Pancreas (tissue), 10 donors: Measurements from ENCODE around the gene HS6ST2. TPM values are rescaled to one million over a fixed set of nuclear protein-coding genes. Genes with fewer than 3 reads are reported as not detected.

Experiments used
- ATAC-seq, 4 donors: fragments of 200-7000 bp; cut with Tn5 transposase; one replicate each; pipeline versions ENCODE4 v1.8.0 to v1.9.1; 2020; ENCODE audit warnings: mild to moderate bottlenecking in 4 of 4, moderate library complexity in 4 of 4
- DNase-seq, 6 donors: peaks; one replicate each; pipeline ENCODE4 v3.0.0-alpha.2; 2020
- FAIRE-seq: peaks from 2 replicates; lab custom pipeline; 2012; peaks lifted over from hg19 to GRCh38; lab: Jason Lieb, UNC
- H3K27ac ChIP-seq, 4 donors: fragments of 200-600 bp; sonication (generic); 1 replicate in 3 of 4; 2 replicates in 1 of 4; pipeline versions ENCODE4 v1.5.0 to v1.8.0; 2020
- H3K27me3 ChIP-seq, 4 donors: fragments of 200-600 bp; one replicate each; pipeline ENCODE4 v1.8.0; 2021
- H3K36me3 ChIP-seq, 3 donors: fragments of 200-600 bp; sonication (generic) in 1 of 3; one replicate each; pipeline versions ENCODE4 v1.5.0 to v1.8.0; 2020 to 2021
- H3K4me1 ChIP-seq, 3 donors: fragments of 200-600 bp; one replicate each; pipeline ENCODE4 v1.8.0; 2021
- H3K4me3 ChIP-seq, 4 donors: fragments of 200-600 bp; sonication (generic) in 2 of 4; one replicate each; pipeline versions ENCODE4 v1.5.0 to v1.8.0; 2020 to 2021
- H3K9me3 ChIP-seq, 4 donors: fragments of 200-600 bp; one replicate each; pipeline ENCODE4 v1.8.0; 2021
- WGBS, 2 donors: extraction: QIAGEN DNeasy Blood & Tissue Kit; methylation state at CpG; one replicate each; pipeline ENCODE4 v1.1.7; 2013; 5-methylcytosine and 5-hydroxymethylcytosine counted together
- intact Hi-C, 3 donors: fragments of 100-400 bp; cut with DNase I; formaldehyde crosslinking; loops; one replicate each; pipeline versions ENCODE4 v1.11.1 to v1.14.2; 2022
- polyA plus RNA-seq, 2 donors: library from polyadenylated mRNA; stranded (reverse); fragments of 200-250 nt; gene quantifications; one replicate each; pipeline ENCODE4 v1.2.3, GENCODE V29; 2013
- total RNA-seq, 6 donors: library from RNA; stranded (reverse); fragmentation: NEBNext Ultra II Directional in 4 of 6; extraction: Animal tissue kit (Norgen Biotek cat#: 25700) in 4 of 6; gene quantifications; one replicate each; pipeline versions ENCODE4 v1.2.1 to v1.2.4, GENCODE V29; 2021 to 2023
- TF ChIP-seq, protein P1 (sequence below), 4 donors: fragments of 200-600 bp; sonication (generic) in 3 of 4; IDR thresholded peaks; one replicate each; pipeline versions ENCODE4 v1.5.0 to v1.8.0; 2021; ENCODE audit warnings: antibody characterized with exemption in 4 of 4
- donor health status: healthy with polysubstance abuse.
- donor health status: DM: no; HTN: no; CAD: no; lungs with moderate emphysema.
- donor health status: DM: no; HTN: no; CAD: no.
- donor health status: control.
- donor health status: control.
- donor health status: Bipolar disorder and iron deficiency.
- donor health status: DM: yes; HTN: yes; CAD: no.
- donor health status: DM: no; HTN: no; CAD: no.
- donor health status: DM: no; HTN: no; CAD: no.
- donor health status: DM: yes; HTN: yes; CAD: no.

Gene HS6ST2
- total and polyA plus RNA-seq, 8 donors, result 0.72 to 5.9 (median 3.4) TPM

DNA sequence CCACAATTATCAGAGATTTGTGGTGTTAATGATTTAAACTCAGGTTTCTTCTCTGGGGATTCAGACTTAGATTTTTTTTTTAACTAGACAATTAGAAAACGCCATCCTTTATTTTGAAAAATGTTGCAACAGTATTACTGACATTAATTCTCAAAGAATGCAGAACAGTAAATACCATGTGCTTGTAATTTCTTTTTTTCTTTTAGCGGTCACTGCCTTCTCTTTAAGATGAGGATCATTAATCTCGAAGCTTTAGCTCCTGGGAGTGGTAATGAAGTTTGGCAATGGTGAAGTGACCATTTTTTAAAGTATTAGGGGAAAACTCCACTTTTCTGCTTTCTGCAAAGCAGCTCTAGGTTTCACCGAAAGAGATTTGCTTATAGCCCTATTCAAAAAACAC lies 305.6 kb downstream of the HS6ST2 start:
- TF ChIP-seq, protein P1, sequence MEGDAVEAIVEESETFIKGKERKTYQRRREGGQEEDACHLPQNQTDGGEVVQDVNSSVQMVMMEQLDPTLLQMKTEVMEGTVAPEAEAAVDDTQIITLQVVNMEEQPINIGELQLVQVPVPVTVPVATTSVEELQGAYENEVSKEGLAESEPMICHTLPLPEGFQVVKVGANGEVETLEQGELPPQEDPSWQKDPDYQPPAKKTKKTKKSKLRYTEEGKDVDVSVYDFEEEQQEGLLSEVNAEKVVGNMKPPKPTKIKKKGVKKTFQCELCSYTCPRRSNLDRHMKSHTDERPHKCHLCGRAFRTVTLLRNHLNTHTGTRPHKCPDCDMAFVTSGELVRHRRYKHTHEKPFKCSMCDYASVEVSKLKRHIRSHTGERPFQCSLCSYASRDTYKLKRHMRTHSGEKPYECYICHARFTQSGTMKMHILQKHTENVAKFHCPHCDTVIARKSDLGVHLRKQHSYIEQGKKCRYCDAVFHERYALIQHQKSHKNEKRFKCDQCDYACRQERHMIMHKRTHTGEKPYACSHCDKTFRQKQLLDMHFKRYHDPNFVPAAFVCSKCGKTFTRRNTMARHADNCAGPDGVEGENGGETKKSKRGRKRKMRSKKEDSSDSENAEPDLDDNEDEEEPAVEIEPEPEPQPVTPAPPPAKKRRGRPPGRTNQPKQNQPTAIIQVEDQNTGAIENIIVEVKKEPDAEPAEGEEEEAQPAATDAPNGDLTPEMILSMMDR (IDR thresholded peaks at IDR 0.05), result no peak
- intact Hi-C loops, result no loop called here
- no peak for ATAC-seq
- no peak for DNase-seq
- H3K4me3 ChIP-seq, result no peak overlapping the region
- 48 to 72% methylated on average over 4 of the region's 4 CpGs for WGBS, 2 donors
- no peak overlapping the region for H3K27ac ChIP-seq
- FAIRE-seq, result peak; percentile 29
- H3K27me3 ChIP-seq, result peaks cover 0 to 12% (median 0%) of the 10 kb centered on the region in 4 donors
- no peaks in the 10 kb centered on the region for H3K9me3 ChIP-seq
- no peaks in the 10 kb centered on the region for H3K4me1 ChIP-seq
- H3K36me3 ChIP-seq, result no peaks in the 10 kb centered on the region

DNA sequence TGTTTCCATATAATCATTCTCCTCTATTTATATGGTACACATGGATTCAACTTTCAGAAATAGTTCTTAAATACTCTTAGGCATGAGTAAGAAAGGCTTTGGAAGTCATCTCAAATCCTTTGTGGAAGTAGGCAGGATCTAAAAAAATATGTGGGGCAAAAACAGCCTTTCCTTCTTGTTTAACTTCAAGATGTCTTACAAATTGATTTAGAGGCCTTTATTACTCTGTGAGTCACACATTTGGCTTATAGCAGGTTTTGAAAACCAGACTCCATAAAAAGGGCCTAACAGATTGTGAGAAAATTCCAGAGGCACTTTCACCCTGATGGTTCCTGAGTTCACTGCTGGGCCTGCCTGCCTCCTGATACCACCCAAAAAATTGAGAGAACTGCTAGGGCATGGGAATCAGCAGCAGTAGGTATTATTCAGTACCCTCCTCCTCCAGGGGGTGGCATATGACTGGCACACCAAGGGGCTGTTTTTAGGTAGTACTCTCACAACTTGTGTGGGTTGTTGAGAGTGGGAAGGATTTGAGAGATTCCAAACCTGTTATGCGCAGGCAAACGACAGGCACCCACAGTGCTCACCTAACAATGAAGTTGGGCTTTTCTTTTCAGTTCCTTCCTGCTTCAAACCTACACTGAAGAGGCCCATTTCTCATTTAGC lies 306.9 kb downstream of the HS6ST2 start:
- Histone ChIP-seq H3K36me3 (no peaks in the 10 kb centered on the region), H3K4me3 (no peak overlapping the region), H3K4me1 (no peaks in the 10 kb centered on the region), H3K9me3 (no peaks in the 10 kb centered on the region), H3K27me3 (peaks cover 0 to 11% (median 0%) of the 10 kb centered on the region in 4 donors), H3K27ac (no peak overlapping the region)
- WGBS, 2 donors, result 77 to 100% methylated on average over 2 of the region's 2 CpGs
- TF ChIP-seq, protein P1 (IDR thresholded peaks at IDR 0.05), result no peak
- DNase-seq, result no peak
- intact Hi-C loops, result no loop called here
- FAIRE-seq, result peak; percentile 34
- ATAC-seq, result no peak

DNA sequence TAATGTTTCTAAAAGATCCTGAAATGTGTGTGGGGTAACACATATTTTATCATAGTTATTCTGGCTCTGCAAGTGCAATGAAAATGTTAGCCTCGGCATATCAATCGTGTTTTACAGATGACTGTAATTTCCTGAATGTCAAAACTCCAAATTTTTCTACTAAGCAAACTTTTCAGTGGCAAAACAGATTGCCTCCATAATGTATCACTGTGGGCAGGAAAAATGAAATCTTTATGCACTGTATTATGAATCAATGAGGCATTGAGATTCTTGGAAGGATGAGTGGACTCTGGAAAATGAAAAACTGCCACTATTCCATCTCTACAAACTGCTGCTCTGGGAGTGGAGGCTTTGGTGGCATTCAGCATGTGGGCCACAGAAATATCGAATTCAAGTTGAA lies 309.5 kb downstream of the HS6ST2 start:
- Histone ChIP-seq H3K4me1 (no peaks in the 10 kb centered on the region), H3K4me3 (no peak overlapping the region), H3K36me3 (no peaks in the 10 kb centered on the region), H3K9me3 (no peaks in the 10 kb centered on the region), H3K27me3 (peaks cover 0 to 12% (median 0%) of the 10 kb centered on the region in 4 donors), H3K27ac (no peak overlapping the region)
- ATAC-seq, result no peak
- intact Hi-C loops, result no loop called here
- WGBS, 2 donors, result 61 to 79% methylated on average over 3 of the region's 3 CpGs
- DNase-seq, result no peak
- no peak for FAIRE-seq
- TF ChIP-seq, protein P1 (IDR thresholded peaks at IDR 0.05), result no peak

DNA sequence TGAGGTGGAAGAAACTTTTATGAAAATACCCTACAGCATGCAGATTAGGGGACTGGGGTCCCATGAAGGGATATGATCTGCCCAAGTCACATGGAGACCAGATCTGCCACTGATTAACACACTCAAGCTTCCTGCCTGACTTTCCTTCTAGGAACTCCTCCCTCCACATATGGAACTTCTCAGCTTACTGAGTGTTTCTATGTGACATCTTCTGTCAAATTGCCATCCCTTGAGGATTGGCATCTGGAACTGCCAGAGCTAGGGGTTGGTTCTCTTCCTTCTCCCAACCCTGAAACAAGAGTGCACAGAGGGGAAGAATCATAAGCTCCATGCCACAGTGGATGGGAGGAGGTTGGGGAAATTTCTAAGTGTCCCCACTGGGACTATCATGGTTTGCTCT lies 319.0 kb downstream of the HS6ST2 start:
- intact Hi-C loops, result no loop called here
- H3K27me3 ChIP-seq, result peaks cover 0 to 7% (median 0%) of the 10 kb centered on the region in 4 donors
- no peak for FAIRE-seq

DNA sequence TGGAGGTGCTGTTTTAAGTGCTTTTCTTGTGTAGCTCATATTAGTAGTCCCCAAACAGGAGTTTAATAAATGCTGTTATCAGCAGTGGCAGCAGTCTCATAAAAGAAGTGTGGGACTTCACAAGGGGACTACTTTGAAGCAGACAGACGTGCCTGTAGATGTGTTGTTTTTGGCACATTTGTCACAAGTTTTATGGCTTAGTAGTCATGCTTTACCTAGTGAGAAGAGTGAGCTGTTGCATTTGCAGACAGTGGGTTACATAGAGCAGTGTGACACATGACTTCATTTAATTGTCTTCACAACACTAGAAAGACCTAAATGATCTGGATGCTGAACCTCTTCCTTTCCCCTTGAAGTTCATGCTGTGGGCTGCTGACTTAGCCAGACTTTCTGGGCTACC lies 320.1 kb downstream of the HS6ST2 start:
- FAIRE-seq (no peak), ATAC-seq (no peak), DNase-seq (no peak)
- Histone ChIP-seq H3K4me1 (no peaks in the 10 kb centered on the region), H3K9me3 (no peaks in the 10 kb centered on the region), H3K27me3 (peaks cover 0 to 2% (median 0%) of the 10 kb centered on the region in 4 donors), H3K36me3 (no peaks in the 10 kb centered on the region), H3K4me3 (no peak overlapping the region), H3K27ac (no peak overlapping the region)
- 46 to 68% methylated on average over 1 of the region's 1 CpG for WGBS, 2 donors
- TF ChIP-seq, protein P1 (IDR thresholded peaks at IDR 0.05), result no peak
- intact Hi-C loops, result no loop called here

More for the DNA sequence above, 319.0 kb downstream of the HS6ST2 start:
- no peaks in the 10 kb centered on the region for H3K9me3 ChIP-seq
- TF ChIP-seq, protein P1 (IDR thresholded peaks at IDR 0.05), result no peak
- DNase-seq (no peak), ATAC-seq (no peak)
- H3K4me1 ChIP-seq, result no peaks in the 10 kb centered on the region
- no peaks in the 10 kb centered on the region for H3K36me3 ChIP-seq
- H3K27ac ChIP-seq, result no peak overlapping the region
- no peak overlapping the region for H3K4me3 ChIP-seq
